HG02678 (cell line): Measurements from ENCODE around the gene ICAM4.

Experiments used
- ATAC-seq: cut with Tn5 transposase; IDR thresholded peaks from one replicate; pipeline ENCODE4 v1.9.1; 2021; ENCODE audit warnings: mild to moderate bottlenecking, moderate library complexity; ENCODE audit not compliant: unreplicated experiment

The ICAM4 gene

GRCh38 chr19:10290357-10290875 lies 3.7 kb downstream of the ICAM4 start:
- ATAC-seq = no peak

- ATAC-seq = no peak
Observed at GRCh38 chr19:10290876-10291553, 4.3 kb downstream of the ICAM4 start.

- ATAC-seq = no peak
Observed at GRCh38 chr19:10291554-10292205, 4.9 kb downstream of the ICAM4 start.

GRCh38 chr19:10292206-10292788 lies 5.5 kb downstream of the ICAM4 start:
- ATAC-seq = peak; percentile 58

GRCh38 chr19:10292789-10293636 lies 6.3 kb downstream of the ICAM4 start:
- ATAC-seq = no peak

GRCh38 chr19:10293637-10294367 lies 7.0 kb downstream of the ICAM4 start:
- no peak for ATAC-seq

GRCh38 chr19:10294368-10294697 lies 7.6 kb downstream of the ICAM4 start:
- ATAC-seq = no peak

GRCh38 chr19:10295305-10295846 lies 8.6 kb downstream of the ICAM4 start:
- peak; percentile 47 for ATAC-seq

- no peak for ATAC-seq
Observed at GRCh38 chr19:10295847-10296591, 9.3 kb downstream of the ICAM4 start.

GRCh38 chr19:10299545-10300458 lies 13.0 kb downstream of the ICAM4 start:
- ATAC-seq = no peak

GRCh38 chr19:10305139-10305806 lies 18.5 kb downstream of the ICAM4 start:
- no peak for ATAC-seq

GRCh38 chr19:10306327-10306726 lies 19.6 kb downstream of the ICAM4 start:
- no peak for ATAC-seq

- no peak for ATAC-seq
Observed at GRCh38 chr19:10309423-10309822, 22.7 kb downstream of the ICAM4 start, which contains the start of gene ZGLP1. TSS of gene ZGLP1 (minus strand) at chr19:10309815.

- peak; percentile 76 for ATAC-seq
Observed at GRCh38 chr19:10315335-10316214, 28.8 kb downstream of the ICAM4 start, which contains the start of gene FDX2. TSS of gene FDX2 (minus strand) at chr19:10316015. CDS start at chr19:10315996, 19 bp downstream.

- no peak for ATAC-seq
Observed at GRCh38 chr19:10316229-10317044, 29.7 kb downstream of the ICAM4 start.
